ENCODE measurements around the gene ARPC5. TPM values are rescaled to one million over a fixed set of nuclear protein-coding genes. Genes with fewer than 3 reads are reported as not detected.

The ARPC5 gene
- total and polyA plus RNA-seq, 9 of the 15 experiments (the other 6 are each of a cell fraction or from before 2014, with no cell fraction given), result 71.8 to 150 (median 91.6) TPM

GRCh38 chr1:183596500-183596899 lies 39.1 kb downstream of the ARPC5 start:
- TF ChIP-seq ATF3 (IDR thresholded peaks at IDR 0.05) (peak; percentile 36; the same call in 1 of the 2 replicates), ATF3 (CRISPR knock-in tag; conservative IDR thresholded peaks at IDR 0.05) (no peak), CEBPG (CRISPR knock-in tag; IDR thresholded peaks at IDR 0.05) (no peak), CEBPG (tag; conservative IDR thresholded peaks at IDR 0.05 in 1 of 2, IDR thresholded peaks at IDR 0.05 in 1 of 2) (peak; percentile 59 to 66), NR2C2 (CRISPR knock-in tag; IDR thresholded peaks at IDR 0.05) (no peak), NR2C2 (tag; IDR thresholded peaks at IDR 0.05) (peak; percentile 33; the same call in 1 of the 2 replicates), HINFP (tag; conservative IDR thresholded peaks at IDR 0.05; ENCODE audit: low read depth) (no peak)
- H3K4me1 ChIP-seq (replicated peaks in 1 of 2; ENCODE audit: control insufficient read depth in 2 of 2, insufficient read depth in 2 of 2, low read length in 2 of 2), result no peaks in the 10 kb centered on the region; a peak in 1 of 5 replicates
- BruUV-seq (replicated peaks), result no TSS peak
- ATAC-seq (no peak), DNase-seq (ENCODE audit: extremely low read depth in 1 of 4, low spot score in 3 of 4) (no peak), FAIRE-seq (no peak)
- no peak overlapping the region for H3K27ac ChIP-seq (ENCODE audit: extremely low read depth, low read depth, low read length)
- peaks cover 31 to 40% of the 10 kb centered on the region in 2 experiments for H3K27me3 ChIP-seq (ENCODE audit: control insufficient read depth in 2 of 2, insufficient read depth in 2 of 2, low read length in 2 of 2)
- ChIA-PET CTCF (ENCODE audit: low intra/inter-chr PET ratio) (no interaction called here), POLR2A (no interaction called here)
- WGBS (ENCODE audit: insufficient coverage, low coverage, missing lambda C conversion rate), result 0% methylated on average over 5 of the region's 5 CpGs
- H3K9me3 ChIP-seq (replicated peaks; ENCODE audit: control insufficient read depth, insufficient read depth, low read depth, low read length), result no peaks in the 10 kb centered on the region
- intact Hi-C loops (cut with micrococcal nuclease), result no loop called here
- no peak overlapping the region for H3K4me3 ChIP-seq
- H4K20me1 ChIP-seq (replicated peaks; ENCODE audit: control insufficient read depth, insufficient read depth, low read length), result no peaks in the 10 kb centered on the region
- H3K9me1 ChIP-seq (ENCODE audit: control insufficient read depth, insufficient read depth, low read length), result no peaks in the 10 kb centered on the region
- no peak overlapping the region for H3K4me2 ChIP-seq (ENCODE audit: insufficient read depth, low read length)
- in situ Hi-C loops (cut with MboI), result no loop called here
- H3K79me2 ChIP-seq (ENCODE audit: control insufficient read depth, insufficient read depth, low read length), result no peaks in the 10 kb centered on the region
- H3K9ac ChIP-seq (ENCODE audit: insufficient read depth in 1 of 2, low read depth in 2 of 2, low read length in 2 of 2), result no peak overlapping the region
- H3K36me3 ChIP-seq (ENCODE audit: control insufficient read depth, insufficient read depth, low read length), result no peaks in the 10 kb centered on the region
- no peak overlapping the region for H2AFZ ChIP-seq (ENCODE audit: low read depth, low read length)

Measured in K562 (cell line).